GM18508 (cell line): ENCODE data around the gene POU2F2.
"Not testable (repeated sequence)": the region's sequence is repeated elsewhere in the genome, so short reads cannot be mapped to it uniquely, and the experiment has no call there.

Experiments
- ATAC-seq: cut with Tn5 transposase; IDR thresholded peaks from one replicate; pipeline ENCODE4 v1.9.1; 2021; ENCODE audit warnings: moderate number of reproducible peaks; ENCODE audit not compliant: insufficient read depth, unreplicated experiment

The POU2F2 gene

GRCh38 chr19:42068361-42068755, 63.9 kb downstream of the POU2F2 start:
- no peak for ATAC-seq

GRCh38 chr19:42067315-42067888, 64.8 kb downstream of the POU2F2 start:
- no peak for ATAC-seq

GRCh38 chr19:42066075-42066754, 66.0 kb downstream of the POU2F2 start:
- ATAC-seq: no peak

- no peak for ATAC-seq
Measured at GRCh38 chr19:42065511-42065910, 66.7 kb downstream of the POU2F2 start.

GRCh38 chr19:42065051-42065450, 67.2 kb downstream of the POU2F2 start:
- ATAC-seq: no peak

- no peak for ATAC-seq
Measured at GRCh38 chr19:42064432-42064831, 67.8 kb downstream of the POU2F2 start.

GRCh38 chr19:42062381-42062780, 69.9 kb downstream of the POU2F2 start:
- no peak for ATAC-seq

GRCh38 chr19:42060117-42060516, 72.1 kb downstream of the POU2F2 start:
- no peak for ATAC-seq

GRCh38 chr19:42059196-42059595, 73.0 kb downstream of the POU2F2 start:
- ATAC-seq: no peak

GRCh38 chr19:42057846-42058245, 74.4 kb downstream of the POU2F2 start:
- ATAC-seq: no peak

GRCh38 chr19:42054205-42054604, 78.0 kb downstream of the POU2F2 start:
- ATAC-seq: no peak

- no peak for ATAC-seq
Measured at GRCh38 chr19:42053037-42053935, 79.0 kb downstream of the POU2F2 start.

- ATAC-seq: no peak
Measured at GRCh38 chr19:42052241-42052863, 79.9 kb downstream of the POU2F2 start.

- no peak for ATAC-seq
Measured at GRCh38 chr19:42051166-42052115, 80.8 kb downstream of the POU2F2 start.

GRCh38 chr19:42048992-42049391, 83.3 kb downstream of the POU2F2 start:
- ATAC-seq: no peak

- ATAC-seq: no peak
Measured at GRCh38 chr19:42045575-42045974, 86.7 kb downstream of the POU2F2 start.

- ATAC-seq: no peak
Measured at GRCh38 chr19:42042455-42043170, 89.6 kb downstream of the POU2F2 start.

- ATAC-seq: not testable (repeated sequence)
Measured at GRCh38 chr19:42040491-42040890, 91.8 kb downstream of the POU2F2 start.

GRCh38 chr19:42040031-42040430, 92.2 kb downstream of the POU2F2 start:
- no peak for ATAC-seq
